Tibial nerve (tissue), 4 donors: ENCODE data around the gene ARID5A. TPM values are rescaled to one million over a fixed set of nuclear protein-coding genes. Genes with fewer than 3 reads are reported as not detected.
"Not testable (repeated sequence)": the region's sequence is repeated elsewhere in the genome, so short reads cannot be mapped to it uniquely, and the experiment has no call there.

Source experiments
- DNase-seq, 2 donors: peaks; one replicate each; pipeline ENCODE4 v3.0.0-alpha.2; 2019; ENCODE audit warnings: low spot score in 2 of 2
- H3K27ac ChIP-seq, 4 donors: fragments of 200-600 bp; sonication (generic) in 3 of 4; one replicate each; pipeline ENCODE4 v1.5.1; 2017 to 2019; ENCODE audit warnings: mild to moderate bottlenecking in 1 of 4
- H3K27me3 ChIP-seq, 2 donors: fragments of 200-600 bp; sonication (generic) in 1 of 2; one replicate each; pipeline versions ENCODE4 v1.5.1 to v1.6.0; 2017 to 2019
- H3K36me3 ChIP-seq, 3 donors: fragments of 200-600 bp; sonication (generic); one replicate each; pipeline ENCODE4 v1.5.1; 2018 to 2019
- H3K4me1 ChIP-seq, 4 donors: fragments of 200-600 bp; sonication (generic) in 3 of 4; one replicate each; pipeline ENCODE4 v1.5.1; 2017 to 2019
- H3K4me3 ChIP-seq, 4 donors: fragments of 200-600 bp; sonication (generic) in 3 of 4; one replicate each; pipeline ENCODE4 v1.5.1; 2017 to 2019; ENCODE audit warnings: mild to moderate bottlenecking in 1 of 4, moderate library complexity in 1 of 4
- H3K9me3 ChIP-seq, 4 donors: fragments of 200-600 bp; sonication (generic) in 3 of 4; one replicate each; pipeline ENCODE4 v1.5.1; 2017 to 2019
- EP300 ChIP-seq, 2 donors: sonication (generic); formaldehyde crosslinking; IDR thresholded peaks; one replicate each; pipeline ENCODE4 v1.6.1; 2017; ENCODE audit warnings: antibody characterized with exemption in 2 of 2, mild to moderate bottlenecking in 1 of 2
- POLR2A ChIP-seq, 2 donors: fragments of 450-650 bp; IDR thresholded peaks; one replicate each; pipeline ENCODE4 v1.6.1; 2017; ENCODE audit warnings: antibody characterized with exemption in 2 of 2, mild to moderate bottlenecking in 2 of 2, moderate library complexity in 2 of 2
- WGBS, 2 donors: methylation state at CpG; one replicate each; pipeline ENCODE4 v1.1.5; 2018; 5-methylcytosine and 5-hydroxymethylcytosine counted together
- total RNA-seq, 4 donors: library from RNA; depleted of rRNA; stranded (reverse); fragments of >200 nt; gene quantifications; one replicate each; pipeline ENCODE4 v1.1.0, GENCODE V29; 2016
- TF ChIP-seq, protein P1 (sequence below), 5 experiments: fragments of 200-600 bp in 3 of 5; fragments of 450-650 bp in 2 of 5; sonication (generic) in 3 of 5; IDR thresholded peaks; one replicate each; pipeline ENCODE4 v1.5.1; 2016 to 2019; ENCODE audit warnings: antibody characterized with exemption in 5 of 5, mild to moderate bottlenecking in 3 of 5, moderate library complexity in 2 of 5

Gene ARID5A
- total RNA-seq, 4 donors from 2014 or later, result 23.8 to 56.4 (median 40.3) TPM

DNA sequence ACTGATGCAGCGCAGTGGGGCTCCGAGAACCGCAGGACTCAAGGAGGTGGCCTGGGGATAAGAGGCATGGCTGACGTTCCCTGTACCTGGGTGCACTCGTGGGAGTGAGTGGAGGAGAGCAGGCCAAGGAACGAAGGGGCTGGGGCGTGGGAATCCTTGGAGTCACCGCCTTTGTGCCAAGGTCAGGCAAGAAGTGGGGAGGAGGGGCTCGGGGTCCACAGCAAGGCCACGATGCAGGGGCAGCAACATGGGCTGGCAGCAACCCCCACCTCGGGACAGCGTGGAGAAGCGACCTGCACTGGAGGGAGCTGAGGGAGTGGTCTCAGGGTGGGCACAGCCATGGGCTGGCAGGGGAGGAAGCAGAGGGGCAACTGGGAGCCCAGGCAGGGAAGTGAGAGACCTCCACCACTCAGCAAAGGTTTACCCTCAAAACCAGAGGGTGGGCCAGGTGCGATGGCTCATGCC is 18.6 kb downstream of the ARID5A start:
- TF ChIP-seq POLR2A (IDR thresholded peaks at IDR 0.05) (no peak), EP300 (IDR thresholded peaks at IDR 0.05) (no peak)
- TF ChIP-seq, protein P1, sequence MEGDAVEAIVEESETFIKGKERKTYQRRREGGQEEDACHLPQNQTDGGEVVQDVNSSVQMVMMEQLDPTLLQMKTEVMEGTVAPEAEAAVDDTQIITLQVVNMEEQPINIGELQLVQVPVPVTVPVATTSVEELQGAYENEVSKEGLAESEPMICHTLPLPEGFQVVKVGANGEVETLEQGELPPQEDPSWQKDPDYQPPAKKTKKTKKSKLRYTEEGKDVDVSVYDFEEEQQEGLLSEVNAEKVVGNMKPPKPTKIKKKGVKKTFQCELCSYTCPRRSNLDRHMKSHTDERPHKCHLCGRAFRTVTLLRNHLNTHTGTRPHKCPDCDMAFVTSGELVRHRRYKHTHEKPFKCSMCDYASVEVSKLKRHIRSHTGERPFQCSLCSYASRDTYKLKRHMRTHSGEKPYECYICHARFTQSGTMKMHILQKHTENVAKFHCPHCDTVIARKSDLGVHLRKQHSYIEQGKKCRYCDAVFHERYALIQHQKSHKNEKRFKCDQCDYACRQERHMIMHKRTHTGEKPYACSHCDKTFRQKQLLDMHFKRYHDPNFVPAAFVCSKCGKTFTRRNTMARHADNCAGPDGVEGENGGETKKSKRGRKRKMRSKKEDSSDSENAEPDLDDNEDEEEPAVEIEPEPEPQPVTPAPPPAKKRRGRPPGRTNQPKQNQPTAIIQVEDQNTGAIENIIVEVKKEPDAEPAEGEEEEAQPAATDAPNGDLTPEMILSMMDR (IDR thresholded peaks at IDR 0.05), result no peak
- Histone ChIP-seq H3K4me1 (peaks cover 0 to 12% (median 8%) of the 10 kb centered on the region in 4 donors), H3K36me3 (peaks cover 0 to 34% (median 2%) of the 10 kb centered on the region in 3 donors), H3K9me3 (no peaks in the 10 kb centered on the region), H3K27ac (no peak overlapping the region), H3K27me3 (no peaks in the 10 kb centered on the region), H3K4me3 (no peak overlapping the region)
- WGBS, 2 donors, result 83% methylated on average over 14 of the region's 14 CpGs
- DNase-seq, result no peak

DNA sequence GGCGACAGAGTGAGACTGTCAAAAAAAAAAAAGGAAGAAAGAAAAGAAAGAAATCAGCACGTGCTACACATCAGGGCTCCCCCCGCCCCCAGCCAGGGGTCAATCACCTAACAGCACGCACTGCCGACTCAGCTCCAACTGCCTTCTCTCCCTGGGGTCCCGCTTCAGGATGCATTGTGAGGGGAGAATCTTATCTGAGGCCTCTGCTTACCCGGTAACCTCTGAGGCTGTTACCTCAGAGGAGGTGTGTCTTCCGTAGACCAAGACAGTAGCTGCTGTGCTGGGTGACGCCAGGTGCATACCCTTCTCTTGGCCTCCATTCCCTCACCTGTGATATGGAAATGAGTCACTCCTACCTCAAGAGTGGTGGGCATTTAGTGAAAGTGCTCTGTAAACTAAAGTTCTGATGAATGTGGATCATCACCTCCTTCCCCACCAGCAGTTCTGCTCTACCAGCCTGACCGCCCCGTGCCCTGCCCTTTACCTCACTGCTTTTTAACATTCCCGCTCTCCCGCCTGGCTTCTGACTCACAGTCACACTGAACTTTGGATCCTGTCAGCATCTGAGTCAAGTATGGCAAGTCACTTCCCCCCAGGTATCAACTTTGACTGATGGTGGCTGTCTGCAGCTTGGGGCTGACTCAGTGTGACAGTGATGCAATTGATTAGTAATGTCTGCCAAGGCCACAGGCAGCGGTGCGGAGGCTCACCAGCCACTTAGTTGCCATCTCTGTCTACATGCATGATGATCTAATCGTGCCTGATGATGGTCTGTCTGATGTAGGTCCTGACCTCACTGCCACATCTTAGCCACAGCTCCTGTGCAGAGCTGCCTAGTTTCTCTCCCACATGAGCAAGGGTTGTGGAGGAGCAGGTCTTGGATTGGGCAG is 20.1 kb downstream of the ARID5A start:
- no peak overlapping the region for H3K4me3 ChIP-seq
- H3K9me3 ChIP-seq, result no peaks in the 10 kb centered on the region
- no peaks in the 10 kb centered on the region for H3K27me3 ChIP-seq
- H3K36me3 ChIP-seq, result peaks cover 0 to 18% (median 0%) of the 10 kb centered on the region in 3 donors
- no peak for DNase-seq
- no peak for TF ChIP-seq POLR2A (IDR thresholded peaks at IDR 0.05)
- TF ChIP-seq, protein P1 (IDR thresholded peaks at IDR 0.05), result no peak
- TF ChIP-seq EP300 (IDR thresholded peaks at IDR 0.05), result no peak
- no peak overlapping the region for H3K27ac ChIP-seq
- H3K4me1 ChIP-seq, result peaks cover 0 to 12% (median 8%) of the 10 kb centered on the region in 4 donors
- 79 to 80% methylated on average over 15 to 16 of the region's 16 CpGs for WGBS, 2 donors

DNA sequence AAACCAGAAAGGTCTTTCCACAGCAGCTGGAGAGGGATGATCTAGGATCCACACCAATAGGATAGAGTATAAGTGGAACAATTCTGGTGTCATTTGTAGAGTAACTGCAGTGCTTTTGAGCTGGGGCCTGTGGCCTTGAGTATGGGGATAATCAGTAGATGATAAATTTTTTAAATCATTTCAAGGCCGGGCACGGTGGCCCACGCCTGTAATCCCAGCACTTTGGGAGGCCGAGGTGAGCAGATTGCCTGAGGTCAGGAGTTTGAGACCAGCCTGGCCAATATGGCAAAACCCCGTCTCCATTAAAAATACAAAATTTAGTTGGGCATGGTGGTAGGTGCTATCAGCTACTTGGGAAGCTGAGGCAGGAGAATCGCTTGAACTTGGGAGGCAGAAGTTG is 20.9 kb downstream of the ARID5A start:
- not testable (repeated sequence) for DNase-seq, H3K27ac ChIP-seq
- WGBS, 2 donors, result 90 to 95% methylated on average over 6 of the region's 6 CpGs

DNA sequence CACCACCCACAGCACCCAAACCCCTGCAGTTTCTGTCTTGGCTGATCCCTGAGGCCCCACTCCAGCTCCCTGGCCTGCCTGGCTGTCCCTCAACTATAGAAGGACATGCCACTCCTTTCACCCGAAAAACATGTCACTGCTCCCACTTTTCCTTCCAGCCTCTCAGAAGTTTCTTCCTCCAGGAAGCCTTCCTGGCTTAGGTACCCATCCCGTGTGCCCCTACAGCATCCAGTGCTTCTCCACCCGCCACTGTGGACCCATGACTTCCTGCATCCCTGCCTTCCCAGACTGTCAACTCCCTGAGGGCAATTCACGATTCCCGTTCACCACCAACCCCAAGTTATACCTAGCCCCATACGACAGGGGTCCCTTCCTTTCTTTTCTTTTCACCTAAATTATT is 21.5 kb downstream of the ARID5A start:
- Histone ChIP-seq H3K27me3 (no peaks in the 10 kb centered on the region), H3K9me3 (no peaks in the 10 kb centered on the region), H3K36me3 (peaks cover 0 to 9% (median 0%) of the 10 kb centered on the region in 3 donors), H3K4me1 (peaks cover 0 to 12% (median 8%) of the 10 kb centered on the region in 4 donors), H3K27ac (no peak overlapping the region), H3K4me3 (no peak overlapping the region)
- TF ChIP-seq EP300 (IDR thresholded peaks at IDR 0.05), result no peak
- 89 to 91% methylated on average over 6 of the region's 6 CpGs for WGBS, 2 donors
- DNase-seq, result no peak

More for the DNA sequence above, 20.9 kb downstream of the ARID5A start:
- not testable (repeated sequence) for H3K9me3 ChIP-seq, H3K4me3 ChIP-seq, H3K27me3 ChIP-seq
- peaks cover 0 to 11% (median 0%) of the 10 kb centered on the region in 3 donors for H3K36me3 ChIP-seq
- H3K4me1 ChIP-seq, result peaks cover 0 to 12% (median 8%) of the 10 kb centered on the region in 4 donors

DNA sequence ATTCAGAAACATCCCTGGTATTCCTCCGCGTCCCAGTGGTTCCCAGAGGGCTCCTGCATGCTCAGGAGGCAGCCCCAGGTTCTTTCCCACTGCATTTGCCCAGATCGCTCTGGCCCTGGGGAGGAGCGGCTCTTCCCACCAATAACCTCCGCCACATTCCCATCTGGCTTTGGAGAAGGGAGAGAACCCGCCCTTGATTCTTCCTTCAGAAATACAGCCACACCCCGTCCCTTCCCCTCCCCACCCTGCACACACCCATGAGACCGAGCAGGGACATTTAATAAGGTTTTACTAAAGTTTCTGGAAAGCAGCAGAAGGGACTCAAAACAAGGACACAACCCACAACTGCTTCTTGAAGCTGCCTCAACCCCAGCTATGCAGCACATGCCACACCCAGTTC is 21.9 kb downstream of the ARID5A start:
- Histone ChIP-seq H3K36me3 (peaks cover 0 to 6% (median 0%) of the 10 kb centered on the region in 3 donors), H3K27me3 (no peaks in the 10 kb centered on the region), H3K4me1 (peaks cover 0 to 12% (median 8%) of the 10 kb centered on the region in 4 donors), H3K27ac (no peak overlapping the region), H3K4me3 (no peak overlapping the region), H3K9me3 (no peaks in the 10 kb centered on the region)
- TF ChIP-seq, protein P1 (IDR thresholded peaks at IDR 0.05), result no peak
- TF ChIP-seq EP300 (IDR thresholded peaks at IDR 0.05) (no peak), POLR2A (IDR thresholded peaks at IDR 0.05) (no peak)
- WGBS, 2 donors, result 86 to 90% methylated on average over 8 of the region's 8 CpGs
- no peak for DNase-seq

DNA sequence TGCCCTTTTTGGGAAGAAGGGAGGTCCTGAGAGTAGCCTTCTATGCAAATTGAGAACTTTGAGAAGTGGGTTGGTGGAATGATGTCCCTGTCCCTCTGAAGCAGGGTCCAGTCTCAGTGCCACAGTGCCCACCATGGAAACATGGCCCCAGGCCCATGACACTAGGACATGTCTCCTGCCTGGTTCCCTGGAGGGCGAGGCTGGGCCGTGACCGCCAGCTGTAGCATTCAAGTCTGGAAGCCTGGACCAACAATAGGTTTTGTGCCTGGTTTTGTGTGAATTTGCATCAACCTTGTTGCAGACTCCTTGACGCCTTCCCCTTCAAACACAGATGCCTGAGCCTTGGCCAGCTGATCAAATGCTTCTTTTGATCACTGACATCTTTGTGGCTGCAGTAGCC is 27.5 kb downstream of the ARID5A start:
- Histone ChIP-seq H3K4me3 (no peak overlapping the region), H3K9me3 (no peaks in the 10 kb centered on the region), H3K4me1 (no peaks in the 10 kb centered on the region), H3K36me3 (peaks cover 0 to 8% (median 0%) of the 10 kb centered on the region in 3 donors), H3K27me3 (no peaks in the 10 kb centered on the region), H3K27ac (no peak overlapping the region)
- 63 to 85% methylated on average over 4 of the region's 4 CpGs for WGBS, 2 donors
- no peak for TF ChIP-seq POLR2A (IDR thresholded peaks at IDR 0.05)
- TF ChIP-seq EP300 (IDR thresholded peaks at IDR 0.05), result no peak
- TF ChIP-seq, protein P1 (IDR thresholded peaks at IDR 0.05), result no peak
- DNase-seq, result no peak
